T47D (cell line): Measurements from ENCODE around the gene WIPF3.

Experiments used
- DNase-seq, 2 experiments: peaks; one replicate each; pipeline versions ENCODE4 v3.0.0 to v3.0.0-alpha.2; 2011 to 2012; ENCODE audit warnings: low read depth in 1 of 2, low spot score in 1 of 2
- JUND ChIP-seq: IDR thresholded peaks from 2 replicates; pipeline ENCODE4 v1.6.1; 2012; ENCODE audit warnings: low read depth
- in situ Hi-C: cut with HindIII; loops from 2 replicates; pipeline ENCODE4 v1.10.0; 2016; ENCODE audit warnings: low sequenced_read_pairs, low pct_unique_long_range_greater_than_20kb

WIPF3 gene

GRCh38 chr7:29965030-29965429 is 158.7 kb downstream of the WIPF3 start:
- in situ Hi-C loops, result no loop called here
- TF ChIP-seq JUND, result no peak
- no peak for DNase-seq
